ENCODE results near the gene GNG8.

DNA sequence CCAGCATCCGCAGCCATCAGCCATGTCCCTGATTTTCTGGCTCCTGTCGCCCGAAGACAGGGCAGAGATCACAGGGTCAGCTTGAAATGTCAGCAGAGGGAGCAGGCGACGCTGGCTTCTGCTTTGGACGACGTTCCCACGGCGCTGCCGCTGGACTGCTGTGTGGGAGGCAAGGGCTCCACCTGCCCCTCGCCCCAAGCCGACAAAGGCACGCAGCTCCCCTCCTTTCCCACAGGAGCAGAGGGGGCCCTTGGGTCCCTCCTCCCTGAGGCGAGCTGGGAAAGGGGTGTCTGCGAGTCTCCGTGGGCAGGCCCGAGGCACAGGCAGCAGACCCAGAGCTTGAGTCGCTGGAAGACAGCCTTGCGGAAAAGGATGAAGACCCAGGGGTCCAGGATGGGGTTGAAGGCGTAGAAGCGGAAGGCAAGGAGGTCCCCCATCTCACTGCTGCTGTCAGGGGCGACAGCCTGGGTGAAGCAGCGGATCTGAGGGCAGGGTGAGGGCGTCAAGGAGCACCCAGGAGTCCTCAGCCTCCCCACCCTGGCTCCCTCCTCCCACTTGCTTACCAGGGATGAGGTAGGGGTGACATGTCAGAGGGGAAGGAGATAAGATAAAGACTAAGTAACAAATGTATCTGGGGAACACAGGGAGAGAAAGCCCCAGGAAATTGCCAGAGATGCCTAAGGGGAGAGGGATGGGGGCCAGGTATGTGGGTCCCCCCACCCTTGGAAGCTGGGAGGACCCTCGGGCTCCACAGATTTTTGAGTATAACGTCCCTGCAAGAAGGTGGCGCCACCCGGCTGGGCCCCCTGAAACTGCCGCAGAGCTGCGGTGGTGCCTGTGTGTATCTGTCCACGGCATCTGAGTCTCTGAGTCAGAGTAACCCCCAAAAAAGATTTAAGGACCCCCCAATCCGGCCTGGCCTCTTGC is 14.5 kb downstream of the GNG8 start:
- TF ChIP-seq CTCF (conservative IDR thresholded peaks at IDR 0.05; ENCODE audit: low read depth, low read length) (peak; percentile 35; the same call in 1 of the 2 replicates), EZH2 (IDR thresholded peaks at IDR 0.05; ENCODE audit: borderline replicate concordance, low read depth, low read length, poor library complexity, severe bottlenecking) (no peak)
